Measurements from ENCODE around the gene OR6V1.

GRCh38 chr7:143046426-143046851 lies 5.7 kb upstream of the OR6V1 start:
- TF ChIP-seq POLR2A (IDR thresholded peaks at IDR 0.05) (no peak), CTCF (IDR thresholded peaks at IDR 0.05) (no peak)
